Fibroblast of skin of scalp (primary cell): ENCODE results near the gene USP11. TPM values are rescaled to one million over a fixed set of nuclear protein-coding genes. Genes with fewer than 3 reads are reported as not detected.

Experiments
- DNase-seq: peaks from one replicate; pipeline ENCODE4 v3.0.0-alpha.2; 2013
- polyA plus RNA-seq, 2 experiments: library from polyadenylated mRNA; unstranded; fragments of 120-200 nt; gene quantifications; one replicate each; pipeline ENCODE4 v1.2.1, GENCODE V29; 2013; ENCODE audit not compliant: insufficient read length in 2 of 2

Gene USP11
- 62.7 TPM for polyA plus RNA-seq (2013, experiment 1 of 2; ENCODE audit: insufficient read length)
- polyA plus RNA-seq (2013, experiment 2 of 2; ENCODE audit: insufficient read length): 60.5 TPM

DNA sequence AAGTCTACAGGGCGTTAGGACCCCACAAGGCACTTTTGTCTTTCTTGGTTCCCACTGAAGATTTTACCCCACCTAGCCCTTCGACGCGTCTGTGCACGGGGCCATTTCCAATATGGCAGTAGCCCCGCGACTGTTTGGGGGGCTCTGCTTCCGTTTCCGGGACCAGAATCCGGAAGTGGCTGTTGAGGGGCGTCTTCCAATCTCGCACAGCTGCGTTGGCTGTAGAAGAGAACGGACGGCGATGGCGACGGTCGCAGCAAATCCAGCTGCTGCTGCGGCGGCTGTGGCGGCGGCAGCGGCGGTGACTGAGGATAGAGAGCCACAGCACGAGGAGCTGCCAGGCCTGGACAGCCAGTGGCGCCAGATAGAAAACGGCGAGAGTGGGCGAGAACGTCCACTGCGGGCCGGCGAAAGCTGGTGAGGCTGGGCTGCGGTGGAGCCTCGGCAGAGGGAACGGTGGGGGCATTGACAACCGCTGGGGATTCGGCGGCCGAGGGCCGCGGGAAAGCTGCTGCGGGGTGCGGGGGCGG lies at the start of gene USP11:
TSS of gene USP11 (plus strand) at position 207 of the 530 bp plus-strand sequence. CDS start at position 242, 35 bp downstream.
- DNase-seq: peak; percentile 63

DNA sequence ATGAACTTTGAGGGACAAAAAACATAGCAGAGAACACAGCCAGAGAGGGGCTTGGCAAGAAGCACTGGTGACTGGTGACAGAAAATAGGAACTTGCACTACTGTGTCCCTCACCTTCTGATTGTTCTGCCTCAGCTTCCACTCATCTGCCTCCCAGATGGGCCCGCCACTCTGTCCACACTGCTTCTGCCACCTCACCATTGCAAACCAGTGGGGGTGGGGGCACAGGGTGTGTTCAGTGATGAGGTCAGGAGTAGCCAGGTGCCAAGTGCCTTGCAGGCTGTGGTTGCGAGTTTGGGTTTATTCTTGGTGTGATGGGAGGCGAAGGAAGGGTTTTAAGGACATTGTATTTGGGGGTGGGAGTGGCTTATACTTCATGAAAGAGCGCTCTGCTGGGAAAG lies 48.3 kb upstream of the USP11 start:
- no peak for DNase-seq

GRCh38 chrX:47185241-47185640 lies 47.6 kb upstream of the USP11 start:
- no peak for DNase-seq

- DNase-seq: no peak
Observed at GRCh38 chrX:47186096-47186740, 46.6 kb upstream of the USP11 start.

GRCh38 chrX:47187106-47187677 lies 45.6 kb upstream of the USP11 start:
- no peak for DNase-seq

- DNase-seq: no peak
Observed at GRCh38 chrX:47189906-47190305, 42.9 kb upstream of the USP11 start.

DNA sequence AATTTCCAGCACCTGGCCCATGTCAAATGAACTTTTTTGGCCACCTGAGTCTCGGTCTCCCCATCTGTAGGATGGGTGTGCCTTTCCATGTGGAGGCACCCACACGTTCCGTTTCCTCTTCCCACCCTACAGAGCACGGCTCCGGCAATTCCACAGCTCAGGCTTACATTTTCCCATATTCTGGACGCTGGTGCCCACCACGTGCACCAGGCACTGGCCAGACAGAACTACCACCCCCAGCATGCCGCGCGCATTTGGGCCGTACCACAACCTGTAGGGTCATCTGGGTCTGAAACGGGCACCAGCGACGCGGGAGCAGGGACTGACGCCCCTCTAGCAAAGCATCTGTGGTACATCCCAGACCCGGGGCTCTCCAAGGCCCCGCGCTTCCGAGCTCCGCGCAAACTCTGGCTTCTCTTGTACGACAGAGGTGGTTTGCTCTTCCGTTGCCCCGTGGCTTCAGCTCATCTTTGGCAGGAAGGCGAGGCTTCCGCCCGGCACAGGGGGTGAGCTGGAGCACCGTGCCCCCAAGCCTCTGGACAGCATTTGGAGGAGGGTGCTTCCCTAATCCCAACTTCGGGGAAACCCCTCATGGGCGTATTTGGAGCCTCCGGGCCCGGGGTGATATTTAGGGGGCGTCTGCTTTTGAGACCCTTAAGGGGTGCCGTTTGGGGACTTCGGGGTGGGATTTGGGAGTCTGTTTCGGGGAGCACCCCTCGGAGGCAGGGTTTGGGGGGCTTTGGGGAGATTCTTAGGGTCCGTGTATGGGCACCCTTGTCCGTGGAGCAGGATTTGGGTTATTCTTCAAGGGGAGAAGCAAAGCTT lies 42.2 kb upstream of the USP11 start:
- DNase-seq: peak; percentile 94

GRCh38 chrX:47191331-47191730 lies 41.5 kb upstream of the USP11 start:
- DNase-seq: peak; percentile 6

- no peak for DNase-seq
Observed at GRCh38 chrX:47191806-47192401, 40.9 kb upstream of the USP11 start.

GRCh38 chrX:47193475-47194193 lies 39.2 kb upstream of the USP11 start, which contains the start of gene UBA1:
Gene UBA1 (plus strand): TSS chrX:47193829. CDS start chrX:47198803, 4,974 bp downstream.
- peak; percentile 93 for DNase-seq

GRCh38 chrX:47194194-47194787 lies 38.5 kb upstream of the USP11 start:
- DNase-seq: no peak

DNA sequence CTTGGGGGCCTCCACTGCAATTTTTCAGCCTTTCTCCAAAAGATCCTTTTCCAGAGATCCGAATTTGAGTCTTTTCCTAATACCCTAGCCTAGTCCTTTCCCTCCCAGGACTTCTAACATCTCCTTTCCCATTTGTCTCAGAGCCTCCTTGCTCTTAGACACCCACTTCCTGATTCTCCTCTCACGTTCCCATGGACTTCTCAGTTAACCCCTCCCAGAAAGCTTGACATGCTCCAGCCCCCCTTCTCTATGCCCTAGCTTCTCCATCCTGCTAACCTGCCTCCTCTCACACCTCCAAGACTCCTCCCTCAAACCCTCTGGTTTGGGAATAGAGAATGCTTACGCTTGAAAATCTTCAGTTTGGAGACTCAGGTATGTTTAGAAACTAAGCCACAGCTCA lies 36.7 kb upstream of the USP11 start:
- no peak for DNase-seq

DNA sequence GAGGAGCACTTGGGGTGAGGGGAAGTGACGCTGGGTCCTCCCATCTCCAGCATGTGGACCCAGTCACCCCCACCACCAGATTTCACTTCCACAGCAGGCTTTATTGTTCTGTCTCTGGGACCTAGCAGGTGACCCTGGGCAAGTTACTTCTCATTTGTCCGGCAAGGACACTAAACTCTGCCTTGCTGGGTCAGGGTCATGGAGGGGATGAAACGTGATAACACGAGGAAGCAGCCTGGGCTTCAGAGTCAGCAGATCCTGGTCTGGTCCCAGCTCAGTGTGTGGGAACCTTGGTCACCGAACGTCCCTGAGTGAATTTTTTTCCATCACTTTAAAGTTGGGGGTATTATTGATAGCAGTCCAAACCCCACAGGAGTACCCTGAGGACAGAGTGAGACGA lies 35.3 kb upstream of the USP11 start:
- no peak for DNase-seq

DNA sequence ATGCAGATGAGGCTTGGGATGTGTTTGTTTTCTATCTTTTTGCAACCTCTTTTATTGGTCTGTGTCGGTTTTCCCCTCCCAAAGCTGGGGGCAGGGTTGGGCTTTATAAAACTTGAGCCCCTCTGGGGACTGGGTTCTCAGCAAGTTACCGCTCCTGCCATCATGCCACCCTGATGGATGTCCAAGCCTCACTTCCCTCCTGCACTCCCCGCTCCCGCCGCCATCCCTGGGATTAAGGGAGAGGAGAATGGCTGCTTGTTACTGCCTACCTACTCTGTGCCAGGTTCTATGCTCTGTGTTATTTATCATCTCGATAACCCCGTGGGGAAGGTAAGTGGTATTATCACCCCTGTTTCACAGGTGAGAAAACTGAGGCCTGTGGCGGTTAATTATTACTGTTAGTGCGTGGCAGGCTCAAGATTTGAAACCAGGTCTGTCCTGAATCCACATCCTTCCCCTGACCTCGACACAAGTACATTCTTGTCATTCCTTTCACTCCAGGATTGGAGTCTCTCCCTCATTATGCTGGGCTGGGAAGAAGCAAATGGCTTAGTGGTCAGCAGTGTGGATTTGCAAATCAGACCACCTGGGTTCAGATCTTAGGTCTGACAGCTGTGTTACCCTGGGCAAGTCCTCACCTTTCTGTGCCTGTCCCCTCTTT lies 34.7 kb upstream of the USP11 start:
- peak; percentile 25 for DNase-seq

DNA sequence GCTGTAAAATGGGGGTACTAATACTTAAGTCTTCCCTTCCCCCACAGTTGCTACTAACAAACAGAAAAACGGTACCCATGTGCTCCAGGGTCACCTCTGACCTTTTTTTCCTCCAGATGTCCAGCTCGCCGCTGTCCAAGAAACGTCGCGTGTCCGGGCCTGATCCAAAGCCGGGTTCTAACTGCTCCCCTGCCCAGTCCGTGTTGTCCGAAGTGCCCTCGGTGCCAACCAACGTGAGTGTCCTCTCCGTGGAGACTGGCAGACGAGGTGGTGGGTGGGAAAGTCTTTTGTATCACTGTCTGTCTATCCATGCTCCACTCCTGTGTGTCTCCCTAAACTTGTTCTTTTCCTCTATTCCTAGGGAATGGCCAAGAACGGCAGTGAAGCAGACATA lies 34.1 kb upstream of the USP11 start:
- no peak for DNase-seq

GRCh38 chrX:47199286-47199685 lies 33.5 kb upstream of the USP11 start:
- DNase-seq: no peak

- peak; percentile 53 for DNase-seq
Observed at GRCh38 chrX:47200385-47201150, 32.2 kb upstream of the USP11 start.

GRCh38 chrX:47201345-47201944 lies 31.4 kb upstream of the USP11 start:
- no peak for DNase-seq

DNA sequence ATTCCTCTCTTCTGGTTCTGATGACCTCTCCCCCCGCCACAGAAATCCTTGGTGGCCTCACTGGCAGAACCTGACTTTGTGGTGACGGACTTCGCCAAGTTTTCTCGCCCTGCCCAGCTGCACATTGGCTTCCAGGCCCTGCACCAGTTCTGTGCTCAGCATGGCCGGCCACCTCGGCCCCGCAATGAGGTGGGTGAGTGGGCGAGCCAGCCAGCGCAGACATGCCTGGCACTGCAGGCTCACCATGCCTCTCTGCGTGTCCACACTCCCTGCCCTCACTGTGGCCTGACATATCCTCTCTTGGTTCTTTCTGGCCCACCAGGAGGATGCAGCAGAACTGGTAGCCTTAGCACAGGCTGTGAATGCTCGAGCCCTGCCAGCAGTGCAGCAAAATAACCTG lies 30.5 kb upstream of the USP11 start:
- DNase-seq: no peak

- DNase-seq: no peak
Observed at GRCh38 chrX:47202877-47203276, 29.9 kb upstream of the USP11 start.
